Keratinocyte (primary cell): ENCODE results near the gene ZSWIM7.

Experiments
- EZH2 ChIP-seq: IDR thresholded peaks from one replicate; pipeline ENCODE4 v1.6.1; 2012; ENCODE audit warnings: inconsistent platforms, mild to moderate bottlenecking, low read length, moderate library complexity
- TF ChIP-seq, protein P1 (sequence below), 3 experiments: IDR thresholded peaks in 1 of 3; conservative IDR thresholded peaks in 1 of 3; optimal IDR thresholded peaks in 1 of 3; 2 replicates in 2 of 3; 3 replicates in 1 of 3; pipeline versions ENCODE3 to v1.5.1; 2011; ENCODE audit warnings: low read length in 3 of 3, mild to moderate bottlenecking in 3 of 3, moderate library complexity in 2 of 3, control low read depth in 1 of 3, inconsistent platforms in 1 of 3; ENCODE audit not compliant: insufficient read depth in 2 of 3; ENCODE audit errors: extremely low read depth in 1 of 3

- TF ChIP-seq, protein P1, sequence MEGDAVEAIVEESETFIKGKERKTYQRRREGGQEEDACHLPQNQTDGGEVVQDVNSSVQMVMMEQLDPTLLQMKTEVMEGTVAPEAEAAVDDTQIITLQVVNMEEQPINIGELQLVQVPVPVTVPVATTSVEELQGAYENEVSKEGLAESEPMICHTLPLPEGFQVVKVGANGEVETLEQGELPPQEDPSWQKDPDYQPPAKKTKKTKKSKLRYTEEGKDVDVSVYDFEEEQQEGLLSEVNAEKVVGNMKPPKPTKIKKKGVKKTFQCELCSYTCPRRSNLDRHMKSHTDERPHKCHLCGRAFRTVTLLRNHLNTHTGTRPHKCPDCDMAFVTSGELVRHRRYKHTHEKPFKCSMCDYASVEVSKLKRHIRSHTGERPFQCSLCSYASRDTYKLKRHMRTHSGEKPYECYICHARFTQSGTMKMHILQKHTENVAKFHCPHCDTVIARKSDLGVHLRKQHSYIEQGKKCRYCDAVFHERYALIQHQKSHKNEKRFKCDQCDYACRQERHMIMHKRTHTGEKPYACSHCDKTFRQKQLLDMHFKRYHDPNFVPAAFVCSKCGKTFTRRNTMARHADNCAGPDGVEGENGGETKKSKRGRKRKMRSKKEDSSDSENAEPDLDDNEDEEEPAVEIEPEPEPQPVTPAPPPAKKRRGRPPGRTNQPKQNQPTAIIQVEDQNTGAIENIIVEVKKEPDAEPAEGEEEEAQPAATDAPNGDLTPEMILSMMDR (optimal IDR thresholded peaks at IDR 0.05 in 1 of 3, IDR thresholded peaks at IDR 0.05 in 1 of 3, conservative IDR thresholded peaks at IDR 0.05 in 1 of 3; ENCODE audit: extremely low read depth in 1 of 3, insufficient read depth in 2 of 3, low read length in 3 of 3) = no peak
- no peak for TF ChIP-seq EZH2
Observed at GRCh38 chr17:15951368-15952047, 48.0 kb downstream of the ZSWIM7 start.
